ENCODE data around the gene TP53RK.

Gene TP53RK

GRCh38 chr20:46717818-46718541, 28.7 kb upstream of the TP53RK start:
- Histone ChIP-seq H3K36me3 (ENCODE audit: control insufficient read depth, low read depth, low read length) (no peaks in the 10 kb centered on the region), H3K9me3 (ENCODE audit: control insufficient read depth, low read depth, low read length) (no peaks in the 10 kb centered on the region), H3K4me3 (ENCODE audit: low read length) (no peak overlapping the region), H3K4me1 (ENCODE audit: control insufficient read depth, low read depth, low read length) (peaks cover 4% of the 10 kb centered on the region), H3K9ac (ENCODE audit: low read length) (no peak overlapping the region), H3K27ac (ENCODE audit: low read length) (no peak overlapping the region), H3K27me3 (ENCODE audit: control insufficient read depth, insufficient read depth, low read length) (no peaks in the 10 kb centered on the region)

DNA sequence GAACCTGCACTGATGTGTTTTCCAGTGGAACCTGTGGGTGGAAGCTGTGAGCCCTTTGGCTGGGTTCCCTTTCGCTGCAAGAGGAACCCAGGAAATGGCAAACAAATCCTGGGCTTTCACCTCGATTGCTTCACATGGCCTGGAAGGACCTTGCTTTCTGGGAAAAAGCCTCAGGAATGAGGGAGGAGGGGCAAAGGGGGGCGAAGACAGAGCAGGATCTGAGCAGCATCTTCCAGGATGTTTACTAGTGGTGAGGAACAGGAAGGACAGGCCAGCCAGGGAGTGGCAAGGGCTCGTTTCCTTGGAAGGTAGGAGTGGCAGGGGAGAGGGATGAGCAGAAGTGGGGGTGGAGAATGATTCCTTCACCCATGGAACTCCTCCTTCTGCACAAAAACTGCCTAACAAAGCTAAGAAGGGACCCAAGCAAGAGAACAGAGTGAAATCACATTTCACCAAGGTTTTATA, 26.1 kb upstream of the TP53RK start:
- peaks cover 6% of the 10 kb centered on the region for H3K4me1 ChIP-seq (ENCODE audit: control insufficient read depth, low read depth, low read length)
- H3K9ac ChIP-seq (ENCODE audit: low read length): no peak overlapping the region
- no peaks in the 10 kb centered on the region for H3K9me3 ChIP-seq (ENCODE audit: control insufficient read depth, low read depth, low read length)
- H3K4me3 ChIP-seq (ENCODE audit: low read length): no peak overlapping the region
- H3K27me3 ChIP-seq (ENCODE audit: control insufficient read depth, insufficient read depth, low read length): peaks cover 3% of the 10 kb centered on the region
- H3K27ac ChIP-seq (ENCODE audit: low read length): no peak overlapping the region
- no peaks in the 10 kb centered on the region for H3K36me3 ChIP-seq (ENCODE audit: control insufficient read depth, low read depth, low read length)

DNA sequence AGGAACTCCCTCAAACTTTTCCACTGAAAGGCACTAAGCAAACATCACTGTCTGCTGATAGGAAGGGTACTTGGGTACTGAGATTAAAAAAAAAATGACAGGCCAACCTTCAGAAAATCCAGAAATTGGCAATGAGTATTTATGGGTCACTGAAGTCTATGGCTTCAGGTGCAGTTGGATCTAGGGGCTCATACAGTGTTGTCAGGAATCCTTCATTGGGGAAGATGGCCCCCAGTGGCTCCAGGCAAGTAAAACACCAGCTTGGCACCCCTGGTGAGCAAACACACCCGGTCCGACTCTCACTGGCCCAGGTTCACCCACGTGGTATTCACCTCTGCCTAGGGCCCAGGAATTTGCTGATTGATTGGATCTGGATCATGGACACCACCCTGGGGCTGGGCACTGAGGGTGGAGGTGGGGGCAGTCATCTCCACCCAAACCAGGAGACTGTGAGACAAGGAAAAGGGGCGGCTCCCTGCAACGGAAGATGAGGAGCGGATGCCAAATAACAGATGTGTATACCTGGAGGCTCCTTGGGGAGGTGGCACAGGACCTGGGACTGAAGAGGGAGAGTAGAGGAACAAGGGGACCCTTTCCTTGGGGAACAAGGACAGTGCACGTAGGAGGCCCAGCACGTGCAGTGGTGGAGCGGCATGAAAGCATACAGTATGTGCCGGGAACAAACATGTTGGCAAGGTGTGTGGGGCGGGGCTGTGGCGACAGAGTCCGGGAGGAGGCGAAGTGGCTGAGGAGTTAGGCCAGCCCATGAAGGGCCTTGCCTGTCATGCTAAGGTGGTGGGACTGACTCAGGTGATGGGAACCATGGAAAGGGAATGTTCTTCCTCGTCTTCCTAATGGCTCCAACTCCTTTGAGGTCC, 25.0 kb upstream of the TP53RK start:
- Histone ChIP-seq H3K4me1 (ENCODE audit: control insufficient read depth, low read depth, low read length) (peaks cover 10% of the 10 kb centered on the region), H3K9me3 (ENCODE audit: control insufficient read depth, low read depth, low read length) (no peaks in the 10 kb centered on the region), H3K9ac (ENCODE audit: low read length) (no peak overlapping the region), H3K36me3 (ENCODE audit: control insufficient read depth, low read depth, low read length) (no peaks in the 10 kb centered on the region), H3K27ac (ENCODE audit: low read length) (no peak overlapping the region), H3K4me3 (ENCODE audit: low read length) (no peak overlapping the region), H3K27me3 (ENCODE audit: control insufficient read depth, insufficient read depth, low read length) (peaks cover 6% of the 10 kb centered on the region)

DNA sequence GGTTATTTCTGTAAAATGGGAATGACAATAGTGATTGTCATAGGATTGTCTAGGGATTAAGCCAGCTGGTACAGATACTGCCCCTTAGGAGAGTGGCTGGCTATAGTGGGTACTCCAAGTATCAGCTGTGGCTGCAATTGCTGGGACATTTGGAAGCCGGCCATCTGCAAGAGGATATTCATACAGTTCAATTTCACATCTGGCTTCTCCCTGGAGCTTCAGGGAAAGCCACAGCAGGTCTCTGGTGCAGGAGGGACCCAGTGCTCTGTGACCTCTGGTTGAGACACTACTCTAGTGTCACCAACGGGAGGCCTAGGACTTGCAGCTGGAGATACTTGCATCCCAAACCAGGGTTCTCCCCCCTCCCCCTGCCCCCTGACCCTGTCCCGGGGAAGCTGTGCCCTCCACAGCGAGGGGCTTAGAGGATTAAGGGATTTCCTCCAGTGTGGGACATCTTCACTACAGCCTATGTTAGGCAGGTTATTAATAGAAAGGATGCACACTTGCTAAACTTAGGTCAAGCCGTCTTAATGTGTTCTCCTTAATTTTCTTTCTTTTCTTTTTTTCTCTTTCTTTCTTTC, 22.9 kb upstream of the TP53RK start:
- Histone ChIP-seq H3K9ac (ENCODE audit: low read length) (no peak overlapping the region), H3K36me3 (ENCODE audit: control insufficient read depth, low read depth, low read length) (no peaks in the 10 kb centered on the region), H3K4me3 (ENCODE audit: low read length) (no peak overlapping the region), H3K9me3 (ENCODE audit: control insufficient read depth, low read depth, low read length) (no peaks in the 10 kb centered on the region), H3K27ac (ENCODE audit: low read length) (no peak overlapping the region), H3K4me1 (ENCODE audit: control insufficient read depth, low read depth, low read length) (peaks cover 20% of the 10 kb centered on the region), H3K27me3 (ENCODE audit: control insufficient read depth, insufficient read depth, low read length) (peaks cover 10% of the 10 kb centered on the region)

DNA sequence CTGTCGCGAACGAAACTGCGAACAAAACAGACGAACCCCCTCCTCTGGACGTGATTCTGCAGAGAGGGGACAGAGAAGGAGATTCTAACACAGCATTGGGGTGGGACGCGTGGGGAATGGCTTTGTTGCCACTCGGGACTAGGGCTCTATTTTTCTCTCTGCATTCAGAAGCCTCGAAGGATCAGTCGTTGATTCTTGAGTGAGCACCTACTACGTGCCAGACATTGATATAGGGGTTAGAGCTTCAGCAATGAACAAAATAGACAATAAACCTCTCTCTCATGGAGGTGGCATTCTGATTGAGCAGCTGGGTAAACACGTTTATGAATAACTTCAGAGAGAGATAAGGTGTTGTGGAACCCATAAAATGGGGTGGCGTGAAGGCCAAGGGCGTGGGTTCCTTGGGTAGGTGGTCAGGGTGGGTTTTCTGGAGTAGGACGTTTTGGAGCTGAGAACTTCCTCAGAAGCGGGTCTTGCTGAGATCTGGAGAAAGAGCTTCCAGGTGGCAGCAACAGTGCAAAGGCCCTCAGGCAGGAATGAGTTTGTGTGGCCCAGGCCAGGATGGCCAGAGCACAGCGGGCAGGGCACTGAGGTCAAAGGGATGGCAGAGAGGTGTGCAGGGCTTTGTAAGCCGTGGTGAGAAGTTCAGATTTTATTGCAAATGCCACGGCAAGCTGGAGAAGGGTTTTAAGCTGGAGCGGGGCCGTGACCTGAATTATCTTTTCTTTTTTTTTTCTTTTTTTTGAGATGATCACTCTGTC, 21.1 kb upstream of the TP53RK start:
- Histone ChIP-seq H3K36me3 (ENCODE audit: control insufficient read depth, low read depth, low read length) (no peaks in the 10 kb centered on the region), H3K27me3 (ENCODE audit: control insufficient read depth, insufficient read depth, low read length) (peaks cover 10% of the 10 kb centered on the region), H3K9me3 (ENCODE audit: control insufficient read depth, low read depth, low read length) (no peaks in the 10 kb centered on the region), H3K4me3 (ENCODE audit: low read length) (peak overlapping the region; percentile 69), H3K27ac (ENCODE audit: low read length) (no peak overlapping the region), H3K9ac (ENCODE audit: low read length) (peak overlapping the region; percentile 46), H3K4me1 (ENCODE audit: control insufficient read depth, low read depth, low read length) (peaks cover 20% of the 10 kb centered on the region)

DNA sequence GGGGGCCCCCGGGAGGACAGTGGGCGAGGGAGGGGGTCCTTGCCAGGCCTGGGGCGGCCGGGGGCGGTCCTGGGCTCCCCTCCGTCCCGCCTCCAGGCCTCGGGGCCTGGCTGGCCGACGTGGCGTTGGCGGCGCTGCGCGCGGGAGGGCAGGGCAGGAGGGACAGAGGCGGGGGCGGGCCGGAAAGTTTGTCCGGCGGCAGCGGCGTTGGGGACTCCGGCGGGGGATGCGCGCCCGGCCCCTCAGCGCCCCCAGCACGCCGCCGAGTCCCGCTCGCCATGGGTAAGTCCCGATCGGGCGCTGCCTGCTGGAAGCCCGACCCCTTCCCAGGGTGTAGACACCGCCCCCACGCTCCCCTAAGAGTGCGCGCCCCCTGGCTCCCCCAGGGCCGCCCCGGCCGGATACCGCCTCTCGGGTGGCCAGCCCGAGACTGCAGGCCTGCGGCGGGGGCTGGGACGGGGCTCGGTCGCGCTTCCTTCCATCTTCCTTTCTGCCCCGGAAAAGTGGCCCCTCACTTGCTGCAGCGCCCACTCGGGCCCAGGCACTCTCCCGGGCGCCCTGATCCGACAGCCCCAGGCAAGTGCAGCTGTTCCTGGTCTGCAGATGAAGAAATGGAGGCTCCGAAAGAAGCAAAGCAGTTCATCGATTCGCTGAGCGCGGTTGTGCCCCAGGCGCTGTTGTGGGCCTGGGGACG, 20.4 kb upstream of the TP53RK start, which contains the start of gene SLC2A10:
Gene SLC2A10, plus strand, starts transcription at position 191 of the 694 bp plus-strand sequence. Its CDS starts 88 bp downstream, at position 279.
- Histone ChIP-seq H3K9me3 (ENCODE audit: control insufficient read depth, low read depth, low read length) (no peaks in the 10 kb centered on the region), H3K27me3 (ENCODE audit: control insufficient read depth, insufficient read depth, low read length) (peaks cover 10% of the 10 kb centered on the region), H3K36me3 (ENCODE audit: control insufficient read depth, low read depth, low read length) (no peaks in the 10 kb centered on the region), H3K9ac (ENCODE audit: low read length) (peak within 1 kb of the TSS; percentile 46), H3K4me1 (ENCODE audit: control insufficient read depth, low read depth, low read length) (peaks cover 20% of the 10 kb centered on the region), H3K4me3 (ENCODE audit: low read length) (peak within 1 kb of the TSS; percentile 69), H3K27ac (ENCODE audit: low read length) (no peak within 1 kb of the TSS)

GRCh38 chr20:46709055-46709458, 19.8 kb upstream of the TP53RK start:
- no peaks in the 10 kb centered on the region for H3K36me3 ChIP-seq (ENCODE audit: control insufficient read depth, low read depth, low read length)
- peaks cover 23% of the 10 kb centered on the region for H3K4me1 ChIP-seq (ENCODE audit: control insufficient read depth, low read depth, low read length)
- H3K4me3 ChIP-seq (ENCODE audit: low read length): peak overlapping the region; percentile 69
- H3K9me3 ChIP-seq (ENCODE audit: control insufficient read depth, low read depth, low read length): no peaks in the 10 kb centered on the region
- H3K27ac ChIP-seq (ENCODE audit: low read length): no peak overlapping the region
- H3K27me3 ChIP-seq (ENCODE audit: control insufficient read depth, insufficient read depth, low read length): peaks cover 10% of the 10 kb centered on the region
- peak overlapping the region; percentile 28 for H3K9ac ChIP-seq (ENCODE audit: low read length)

DNA sequence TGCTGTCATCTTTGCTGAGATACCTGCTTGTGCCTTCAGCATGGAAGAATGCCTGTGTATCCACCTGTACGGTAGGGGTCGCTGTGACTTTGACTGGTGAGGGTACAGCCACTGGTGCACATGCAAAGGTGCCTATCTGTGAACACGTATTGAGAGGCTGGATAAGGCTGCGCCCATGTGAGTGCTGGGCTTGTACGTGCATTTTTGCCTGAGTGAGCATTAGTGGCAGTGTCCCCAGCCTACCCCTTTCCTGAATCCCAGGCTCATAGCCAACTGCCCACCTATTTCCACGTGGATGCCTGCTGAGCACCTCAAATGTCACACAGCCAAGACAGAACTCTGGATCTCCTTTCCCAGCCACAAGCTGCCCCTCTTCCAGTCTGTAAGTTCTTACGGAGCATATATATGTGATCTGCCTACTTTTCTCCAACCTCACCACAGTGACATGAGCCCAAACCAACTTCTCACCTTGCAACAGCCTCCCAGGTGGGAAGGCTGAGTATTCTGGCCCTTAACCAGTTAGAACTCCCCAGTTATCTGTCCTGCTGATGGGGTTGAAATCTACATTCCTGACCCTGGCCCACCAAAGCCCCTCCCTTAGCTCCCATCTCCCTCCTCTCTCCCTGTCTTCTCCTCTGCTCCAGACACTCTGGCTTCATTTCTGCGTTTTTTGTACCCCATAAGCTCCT, 19.1 kb upstream of the TP53RK start:
- peaks cover 23% of the 10 kb centered on the region for H3K4me1 ChIP-seq (ENCODE audit: control insufficient read depth, low read depth, low read length)
- no peak overlapping the region for H3K27ac ChIP-seq (ENCODE audit: low read length)
- no peaks in the 10 kb centered on the region for H3K36me3 ChIP-seq (ENCODE audit: control insufficient read depth, low read depth, low read length)
- H3K4me3 ChIP-seq (ENCODE audit: low read length): no peak overlapping the region
- H3K9ac ChIP-seq (ENCODE audit: low read length): no peak overlapping the region
- H3K27me3 ChIP-seq (ENCODE audit: control insufficient read depth, insufficient read depth, low read length): peaks cover 10% of the 10 kb centered on the region
- H3K9me3 ChIP-seq (ENCODE audit: control insufficient read depth, low read depth, low read length): no peaks in the 10 kb centered on the region

DNA sequence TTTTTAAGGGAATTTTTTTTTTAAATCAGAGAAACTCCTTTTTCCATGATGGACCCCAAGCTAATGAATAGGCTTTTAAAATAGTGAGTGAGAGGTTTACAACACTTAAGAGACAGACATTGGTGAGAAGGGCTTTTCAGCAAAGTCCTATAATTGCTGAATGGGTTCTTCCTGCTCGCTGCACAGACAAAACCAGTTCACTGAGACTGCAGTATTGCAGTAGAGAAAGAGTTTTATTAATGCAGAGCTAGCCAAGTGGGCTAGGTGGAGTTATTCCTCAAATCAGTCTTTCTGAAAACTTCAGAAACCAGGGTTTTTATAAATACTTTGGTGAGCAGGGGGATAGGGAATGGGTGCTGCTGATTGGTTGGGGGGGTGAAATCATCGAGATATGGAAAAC, 17.0 kb upstream of the TP53RK start:
- no peak overlapping the region for H3K4me3 ChIP-seq (ENCODE audit: low read length)
- peaks cover 10% of the 10 kb centered on the region for H3K27me3 ChIP-seq (ENCODE audit: control insufficient read depth, insufficient read depth, low read length)
- no peak overlapping the region for H3K9ac ChIP-seq (ENCODE audit: low read length)
- no peaks in the 10 kb centered on the region for H3K9me3 ChIP-seq (ENCODE audit: control insufficient read depth, low read depth, low read length)
- H3K4me1 ChIP-seq (ENCODE audit: control insufficient read depth, low read depth, low read length): peaks cover 30% of the 10 kb centered on the region
- no peak overlapping the region for H3K27ac ChIP-seq (ENCODE audit: low read length)
- no peaks in the 10 kb centered on the region for H3K36me3 ChIP-seq (ENCODE audit: control insufficient read depth, low read depth, low read length)

- no peak overlapping the region for H3K9ac ChIP-seq (ENCODE audit: low read length)
- H3K36me3 ChIP-seq (ENCODE audit: control insufficient read depth, low read depth, low read length): no peaks in the 10 kb centered on the region
- no peak overlapping the region for H3K27ac ChIP-seq (ENCODE audit: low read length)
- no peak overlapping the region for H3K4me3 ChIP-seq (ENCODE audit: low read length)
- peaks cover 8% of the 10 kb centered on the region for H3K27me3 ChIP-seq (ENCODE audit: control insufficient read depth, insufficient read depth, low read length)
- H3K4me1 ChIP-seq (ENCODE audit: control insufficient read depth, low read depth, low read length): peaks cover 28% of the 10 kb centered on the region
- no peaks in the 10 kb centered on the region for H3K9me3 ChIP-seq (ENCODE audit: control insufficient read depth, low read depth, low read length)
These were observed 16.1 kb upstream of the TP53RK start for GRCh38 chr20:46705378-46705729.
